HL-60 (cell line): Measurements from ENCODE around the gene NAA60.
A peak's percentile ranks its signal among the peaks of the same experiment; 100 is the strongest.

ENCODE experiments used
- DNase-seq, 2 experiments: peaks; one replicate each; pipeline ENCODE4 v3.0.0-alpha.2; 2010 to 2020; ENCODE audit warnings: low read depth in 1 of 2, low spot score in 1 of 2
- H3K27ac ChIP-seq: fragments of 250-450 bp; sonication (Bioruptor Pico); replicated peaks from 2 replicates; pipeline ENCODE4 v1.5.1; 2020; ENCODE audit warnings: mild to moderate bottlenecking, moderate library complexity
- H3K27me3 ChIP-seq: fragments of 250-450 bp; sonication (Bioruptor Pico); 2 replicates; pipeline ENCODE4 v1.5.1; 2021; ENCODE audit warnings: mild to moderate bottlenecking, moderate library complexity; ENCODE audit not compliant: insufficient read depth, poor library complexity, severe bottlenecking
- H3K4me3 ChIP-seq: replicated peaks from 2 replicates; pipeline ENCODE4 v1.5.1; 2011; ENCODE audit warnings: mild to moderate bottlenecking, control low read depth, low read length; ENCODE audit not compliant: insufficient read depth
- GABPA ChIP-seq: IDR thresholded peaks from 2 replicates; pipeline ENCODE4 v1.6.1; 2012; ENCODE audit warnings: low read depth
- POLR2AphosphoS5 ChIP-seq: IDR thresholded peaks from 2 replicates; pipeline ENCODE4 v1.6.1; 2012; ENCODE audit warnings: low read depth
- REST ChIP-seq: IDR thresholded peaks from 2 replicates; pipeline ENCODE4 v1.6.1; 2012; ENCODE audit warnings: low read depth; ENCODE audit not compliant: insufficient replicate concordance
- SPI1 ChIP-seq: IDR thresholded peaks from 2 replicates; pipeline ENCODE4 v1.6.1; 2012; ENCODE audit warnings: low read depth, mild to moderate bottlenecking, borderline replicate concordance
- long read RNA-seq: library from polyadenylated mRNA; unstranded; transcript quantifications from one replicate; pipeline ENCODE4 v2.0.0, GENCODE V29; 2020
- TF ChIP-seq, protein P1 (sequence below): IDR thresholded peaks from one replicate; pipeline ENCODE4 v1.5.1; 2011; ENCODE audit warnings: low read length, control low read depth, inconsistent platforms; ENCODE audit not compliant: insufficient read depth

NAA60 gene
- long read RNA-seq, transcript NAA60-202 (8 exons, 2,735 nt): minor isoform, 6 of 235 reads
- long read RNA-seq, transcript NAA60-214 (6 exons, 2,931 nt): minor isoform, 21 of 235 reads
- long read RNA-seq, transcript NAA60-229 (7 exons, 2,531 nt): major isoform, 119 of 235 reads
- long read RNA-seq, transcript NAA60-208 (6 exons, 833 nt): minor isoform, 5 of 235 reads
- long read RNA-seq, partial matches to known transcripts: 15 of 235 reads
- long read RNA-seq, other reads (novel, unspliced or antisense): 53 of 235 reads

DNA sequence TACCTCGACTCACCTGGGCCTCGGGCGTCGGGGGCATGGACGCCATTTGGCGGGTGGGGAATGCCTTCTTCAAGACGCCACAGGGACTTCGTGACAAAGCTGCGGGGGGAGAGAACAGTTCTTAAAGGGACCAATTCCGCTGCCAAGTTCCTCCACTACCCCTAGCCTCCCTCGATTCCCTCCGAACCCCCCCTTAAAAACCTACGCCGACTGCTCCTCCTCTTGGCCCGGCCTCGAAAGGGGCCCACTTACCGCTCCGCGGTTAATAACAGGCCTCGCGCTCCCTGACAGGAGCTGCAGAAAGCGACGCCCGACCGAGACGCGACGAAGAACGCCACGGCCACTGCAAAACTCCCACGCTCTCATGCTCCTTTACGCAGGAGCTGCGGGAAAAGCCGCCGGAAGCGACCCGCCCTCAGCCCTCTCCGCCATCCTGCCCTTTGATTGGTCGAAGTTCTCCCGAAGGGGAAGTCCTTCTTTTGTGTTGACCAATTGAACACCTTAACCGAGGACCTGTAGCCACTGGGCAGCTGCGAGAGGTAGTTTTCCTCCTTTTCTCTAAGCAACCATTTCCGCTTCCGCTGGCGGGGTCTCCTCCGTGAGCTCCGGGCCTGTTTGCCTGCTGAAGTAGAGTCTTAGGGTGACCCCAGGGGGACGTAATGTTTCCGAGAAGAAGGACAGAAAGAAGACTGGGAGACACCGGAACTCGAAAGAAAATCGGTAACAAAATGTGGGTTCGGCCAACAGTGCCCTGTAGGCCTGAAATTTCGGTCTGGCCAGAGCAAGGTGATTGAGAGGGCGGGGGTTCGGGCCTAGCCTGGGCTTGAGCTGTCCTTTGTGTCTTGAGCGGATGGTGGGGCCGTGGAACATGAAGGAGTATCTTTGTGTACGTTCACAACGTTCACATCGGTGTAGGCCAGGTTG, at the start of gene NAA60, which contains the start of gene ZNF597:
Gene NAA60 (plus strand): TSS at position 573 of the 924 bp plus-strand sequence. CDS start 32,548 bp downstream, outside the sequence.
Gene ZNF597 (minus strand): TSS at position 397 of the 924 bp plus-strand sequence. CDS start 351 bp downstream, at position 46.
- Histone ChIP-seq H3K4me3 (peak within 1 kb of the TSS; percentile 74), H3K27ac (peak within 1 kb of the TSS; percentile 70), H3K27me3 (no peaks in the 10 kb centered on the region)
- peak; percentile 77 to 91 for DNase-seq
- TF ChIP-seq POLR2AphosphoS5: peak; percentile 38; the same call in 1 of the 2 replicates
- no peak for TF ChIP-seq REST
- peak; percentile 85 for TF ChIP-seq GABPA
- peak; percentile 67; the same call in 1 of the 2 replicates for TF ChIP-seq SPI1

GRCh38 chr16:3400446-3400778, 43.1 kb upstream of the NAA60 start:
- TF ChIP-seq GABPA: no peak
- no peak for TF ChIP-seq REST
- TF ChIP-seq, protein P1, sequence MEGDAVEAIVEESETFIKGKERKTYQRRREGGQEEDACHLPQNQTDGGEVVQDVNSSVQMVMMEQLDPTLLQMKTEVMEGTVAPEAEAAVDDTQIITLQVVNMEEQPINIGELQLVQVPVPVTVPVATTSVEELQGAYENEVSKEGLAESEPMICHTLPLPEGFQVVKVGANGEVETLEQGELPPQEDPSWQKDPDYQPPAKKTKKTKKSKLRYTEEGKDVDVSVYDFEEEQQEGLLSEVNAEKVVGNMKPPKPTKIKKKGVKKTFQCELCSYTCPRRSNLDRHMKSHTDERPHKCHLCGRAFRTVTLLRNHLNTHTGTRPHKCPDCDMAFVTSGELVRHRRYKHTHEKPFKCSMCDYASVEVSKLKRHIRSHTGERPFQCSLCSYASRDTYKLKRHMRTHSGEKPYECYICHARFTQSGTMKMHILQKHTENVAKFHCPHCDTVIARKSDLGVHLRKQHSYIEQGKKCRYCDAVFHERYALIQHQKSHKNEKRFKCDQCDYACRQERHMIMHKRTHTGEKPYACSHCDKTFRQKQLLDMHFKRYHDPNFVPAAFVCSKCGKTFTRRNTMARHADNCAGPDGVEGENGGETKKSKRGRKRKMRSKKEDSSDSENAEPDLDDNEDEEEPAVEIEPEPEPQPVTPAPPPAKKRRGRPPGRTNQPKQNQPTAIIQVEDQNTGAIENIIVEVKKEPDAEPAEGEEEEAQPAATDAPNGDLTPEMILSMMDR: no peak
- TF ChIP-seq POLR2AphosphoS5: no peak
- no peak for TF ChIP-seq SPI1
- Histone ChIP-seq H3K4me3 (peak overlapping the region; percentile 87), H3K27me3 (no peaks in the 10 kb centered on the region), H3K27ac (peak overlapping the region; percentile 84)
- DNase-seq: no peak

- TF ChIP-seq SPI1 (no peak), POLR2AphosphoS5 (peak; percentile 72), GABPA (peak; percentile 69), REST (peak; percentile 27)
- TF ChIP-seq, protein P1: no peak
- H3K27me3 ChIP-seq: no peaks in the 10 kb centered on the region
- H3K27ac ChIP-seq: peak within 1 kb of the TSS; percentile 84
- peak within 1 kb of the TSS; percentile 87 for H3K4me3 ChIP-seq
- DNase-seq: peak; percentile 98 to 100
Observed at GRCh38 chr16:3400779-3401688, 42.4 kb upstream of the NAA60 start, which contains the start of the genes ZNF174 and ZSCAN32. Gene ZNF174 (plus strand): TSS chr16:3401215. CDS start chr16:3402005, 790 bp downstream. Gene ZSCAN32 (minus strand): TSS chr16:3401004. CDS start chr16:3397557, 3,447 bp downstream.
